A673 (cell line): Measurements from ENCODE around the gene C15orf62. TPM values are rescaled to one million over a fixed set of nuclear protein-coding genes. Genes with fewer than 3 reads are reported as not detected.

Source experiments
- BruUV-seq: library from RNA; stranded (reverse); fragments of 400-500 nt; replicated peaks from 2 replicates; lab custom pipeline; 2021; lab: Mats Ljungman, UMichigan
- CTCF ChIA-PET: fragments of 300-600 bp; sonication (Branson Sonifier 250); formaldehyde crosslinking; loops from one replicate; lab custom pipeline; 2022; ENCODE audit warnings: antibody characterized with exemption; lab: Charles Lee
- POLR2A ChIA-PET: fragments of 300-600 bp; sonication (Branson Sonifier 250); formaldehyde crosslinking; loops from one replicate; lab custom pipeline; 2022; ENCODE audit warnings: antibody characterized with exemption; ENCODE audit not compliant: low non-redundant PET; lab: Charles Lee
- DNase-seq: peaks from one replicate; pipeline ENCODE4 v3.0.0-alpha.2; 2015; ENCODE audit warnings: low spot score
- H3K27ac ChIP-seq: fragments of 200-600 bp; sonication (generic); 2 replicates; pipeline ENCODE4 v1.5.1; 2016; ENCODE audit warnings: mixed run types, low read depth, mild to moderate bottlenecking, mixed read lengths, antibody characterized with exemption, low read length; ENCODE audit not compliant: poor library complexity, severe bottlenecking
- H3K27me3 ChIP-seq: fragments of 200-600 bp; sonication (generic); replicated peaks from 2 replicates; pipeline ENCODE4 v1.6.1; 2017; ENCODE audit warnings: mixed run types, low read depth, mild to moderate bottlenecking, mixed read lengths, antibody characterized with exemption, low read length; ENCODE audit not compliant: insufficient read depth, poor library complexity
- H3K36me3 ChIP-seq: fragments of 200-600 bp; sonication (generic); 2 replicates; pipeline ENCODE4 v1.6.1; 2016; ENCODE audit warnings: mixed run types, mild to moderate bottlenecking, mixed read lengths, antibody characterized with exemption, low read length; ENCODE audit not compliant: insufficient read depth, poor library complexity, severe bottlenecking
- H3K4me1 ChIP-seq: fragments of 200-600 bp; sonication (generic); 2 replicates; pipeline ENCODE4 v1.6.1; 2017; ENCODE audit warnings: mixed run types, mild to moderate bottlenecking, mixed read lengths, antibody characterized with exemption, low read length; ENCODE audit not compliant: insufficient read depth, poor library complexity, severe bottlenecking
- H3K4me3 ChIP-seq: fragments of 200-600 bp; sonication (generic); 2 replicates; pipeline ENCODE4 v1.5.1; 2016; ENCODE audit warnings: low read depth, mixed run types, mild to moderate bottlenecking, mixed read lengths, low read length; ENCODE audit not compliant: poor library complexity, severe bottlenecking
- H3K9me3 ChIP-seq: fragments of 200-600 bp; sonication (generic); 2 replicates; pipeline ENCODE4 v1.6.1; 2016; ENCODE audit warnings: mixed run types, low read depth, mild to moderate bottlenecking, mixed read lengths, antibody characterized with exemption, low read length; ENCODE audit not compliant: poor library complexity, severe bottlenecking
- CTCF ChIP-seq: fragments of 300-800, 200-600 bp; sonication (generic); conservative IDR thresholded peaks from 2 replicates; pipeline ENCODE4 v1.5.1; 2017; ENCODE audit warnings: low read depth, mild to moderate bottlenecking, antibody characterized with exemption, low read length, moderate library complexity, mixed read lengths
- EZH2 ChIP-seq: fragments of 200-600 bp; sonication (generic); IDR thresholded peaks from 2 replicates; pipeline ENCODE4 v1.6.1; 2017; ENCODE audit warnings: borderline replicate concordance, low read depth, mild to moderate bottlenecking, mixed read lengths, antibody characterized with exemption, low read length; ENCODE audit not compliant: poor library complexity, severe bottlenecking
- intact Hi-C: fragments of 100-400 bp; cut with micrococcal nuclease; formaldehyde crosslinking; loops from one replicate; pipeline ENCODE4 v1.10.0; 2022; ENCODE audit not compliant: unreplicated experiment
- total RNA-seq: library from RNA; stranded (reverse); gene quantifications from 2 replicates; pipeline ENCODE4 v1.2.3, GENCODE V29; 2021

The C15orf62 gene
- total RNA-seq, 1 experiment from 2014 or later = 0.62 TPM

- TF ChIP-seq CTCF = no peak; the same call in 1 of the 2 replicates
- TF ChIP-seq EZH2 = no peak
- peaks cover 6% of the 10 kb centered on the region for H3K4me1 ChIP-seq
- H3K9me3 ChIP-seq = no peaks in the 10 kb centered on the region
- H3K27ac ChIP-seq = peak within 1 kb of the TSS; percentile 94
- peaks cover 13% of the 10 kb centered on the region for H3K36me3 ChIP-seq
- CTCF ChIA-PET = interaction anchor here (0.5 to 1.6 kb wide), 2 partner anchors 60 to 218 kb away, joined by 3 to 9 read pairs; no protein-coding TSS in a partner anchor
- H3K4me3 ChIP-seq = peak within 1 kb of the TSS; percentile 97
- DNase-seq = peak; percentile 99
- H3K27me3 ChIP-seq = no peaks in the 10 kb centered on the region
- BruUV-seq = no TSS peak
- POLR2A ChIA-PET = no interaction called here
- intact Hi-C loops = no loop called here
Measured at GRCh38 chr15:40807028-40807887, 37.5 kb downstream of the C15orf62 start, which contains the start of the genes DNAJC17 and ZFYVE19. TSS of gene DNAJC17 (minus strand) at chr15:40807473. CDS start at chr15:40807446, 27 bp downstream. TSS of gene ZFYVE19 (plus strand) at chr15:40807089. CDS start at chr15:40807590, 501 bp downstream.

GRCh38 chr15:40807888-40808461 lies 38.2 kb downstream of the C15orf62 start:
- Histone ChIP-seq H3K36me3 (peaks cover 13% of the 10 kb centered on the region), H3K4me3 (peak overlapping the region; percentile 97), H3K9me3 (no peaks in the 10 kb centered on the region), H3K27me3 (no peaks in the 10 kb centered on the region), H3K4me1 (peaks cover 6% of the 10 kb centered on the region), H3K27ac (peak overlapping the region; percentile 94)
- BruUV-seq = no TSS peak
- ChIA-PET CTCF (interaction anchor here (1.6 kb wide), 1 partner anchor 61 kb away, joined by 3 read pairs; no protein-coding TSS in a partner anchor), POLR2A (no interaction called here)
- TF ChIP-seq EZH2 = no peak
- TF ChIP-seq CTCF = no peak
- DNase-seq = no peak
- intact Hi-C loops = no loop called here

GRCh38 chr15:40808861-40809450 lies 39.2 kb downstream of the C15orf62 start:
- Histone ChIP-seq H3K9me3 (no peaks in the 10 kb centered on the region), H3K27me3 (no peaks in the 10 kb centered on the region), H3K36me3 (peaks cover 13% of the 10 kb centered on the region), H3K4me1 (peaks cover 6% of the 10 kb centered on the region), H3K27ac (no peak overlapping the region), H3K4me3 (peak overlapping the region; percentile 97)
- CTCF ChIA-PET = no interaction called here
- no peak for DNase-seq
- POLR2A ChIA-PET = no interaction called here
- intact Hi-C loops = no loop called here
- BruUV-seq = no TSS peak
- TF ChIP-seq EZH2 (no peak), CTCF (no peak)
